ENCODE measurements around the gene HSD17B8. TPM values are rescaled to one million over a fixed set of nuclear protein-coding genes. Genes with fewer than 3 reads are reported as not detected.
"Not testable (repeated sequence)": the region's sequence is repeated elsewhere in the genome, so short reads cannot be mapped to it uniquely, and the experiment has no call there.

The HSD17B8 gene
- total RNA-seq, 1 donor from 2014 or later = 9.7 TPM

DNA sequence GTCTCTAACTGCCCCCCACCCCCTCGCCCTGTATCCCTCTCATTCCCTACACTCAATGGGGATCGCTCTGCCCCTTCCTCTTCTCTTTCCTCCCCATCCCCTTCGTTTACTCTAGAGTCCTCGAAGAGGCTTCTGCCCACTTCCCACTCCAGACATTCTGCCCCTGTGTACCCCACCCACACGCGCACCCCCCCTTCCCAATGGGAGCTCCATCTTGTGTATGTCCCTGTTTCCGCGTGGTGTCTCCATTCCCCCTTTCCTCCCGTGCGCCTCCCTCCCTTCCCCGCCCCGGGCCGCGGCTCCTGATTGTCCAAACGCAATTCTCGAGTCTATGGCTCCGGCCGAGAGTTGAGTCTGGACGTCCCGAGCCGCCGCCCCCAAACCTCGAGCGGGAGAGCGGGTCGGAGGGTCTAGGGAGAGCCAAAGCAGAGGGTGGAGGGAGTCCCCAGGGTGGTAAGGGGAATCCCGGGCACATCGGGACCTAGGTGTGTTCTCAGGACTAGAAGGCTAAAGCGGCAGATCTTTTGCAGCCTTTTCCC is 3.2 kb downstream of the HSD17B8 start:
- DNase-seq = peak; percentile 64

GRCh38 chr6:33208091-33208967 is 3.9 kb downstream of the HSD17B8 start, which contains the start of gene RING1:
Gene RING1 (plus strand): TSS chr6:33208500. CDS start chr6:33208823, 323 bp downstream.
- peak; percentile 85 for DNase-seq

DNA sequence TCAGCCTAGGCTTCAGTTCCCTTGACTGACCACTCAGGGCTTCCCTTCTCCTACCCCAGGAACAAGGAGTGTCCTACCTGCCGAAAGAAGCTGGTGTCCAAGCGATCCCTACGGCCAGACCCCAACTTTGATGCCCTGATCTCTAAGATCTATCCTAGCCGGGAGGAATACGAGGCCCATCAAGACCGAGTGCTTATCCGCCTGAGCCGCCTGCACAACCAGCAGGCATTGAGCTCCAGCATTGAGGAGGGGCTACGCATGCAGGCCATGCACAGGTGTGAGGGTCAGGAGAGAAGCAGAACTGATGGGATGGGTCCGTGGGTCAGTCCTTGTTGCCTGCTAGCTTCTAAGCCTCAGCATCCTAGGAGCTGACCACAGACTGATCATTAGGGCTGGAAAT is 5.4 kb downstream of the HSD17B8 start:
- no peak for DNase-seq

- no peak for DNase-seq
Observed at GRCh38 chr6:33211136-33211535, 6.7 kb downstream of the HSD17B8 start.

DNA sequence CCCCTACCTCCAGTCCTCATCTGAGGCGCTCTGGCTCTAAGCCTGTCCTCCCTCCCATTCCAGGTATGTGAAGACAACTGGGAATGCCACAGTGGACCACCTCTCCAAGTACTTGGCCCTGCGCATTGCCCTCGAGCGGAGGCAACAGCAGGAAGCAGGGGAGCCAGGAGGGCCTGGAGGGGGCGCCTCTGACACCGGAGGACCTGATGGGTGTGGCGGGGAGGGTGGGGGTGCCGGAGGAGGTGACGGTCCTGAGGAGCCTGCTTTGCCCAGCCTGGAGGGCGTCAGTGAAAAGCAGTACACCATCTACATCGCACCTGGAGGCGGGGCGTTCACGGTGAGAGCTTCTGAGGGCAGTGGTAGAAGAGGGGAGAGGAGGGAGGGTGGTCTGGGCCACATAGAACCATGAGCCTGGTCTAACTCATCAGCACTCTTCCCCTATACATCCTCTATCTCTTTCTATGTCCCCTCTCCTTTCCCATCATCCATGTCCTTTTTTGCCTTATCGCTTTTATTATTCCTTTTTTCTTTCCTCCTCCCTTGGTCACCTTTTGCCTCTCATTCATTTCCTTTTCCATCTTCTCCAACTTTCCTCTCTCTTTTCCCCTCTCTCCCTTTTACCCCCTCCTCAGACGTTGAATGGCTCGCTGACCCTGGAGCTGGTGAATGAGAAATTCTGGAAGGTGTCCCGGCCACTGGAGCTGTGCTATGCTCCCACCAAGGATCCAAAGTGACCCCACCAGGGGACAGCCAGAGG is 7.4 kb downstream of the HSD17B8 start:
- no peak for DNase-seq

DNA sequence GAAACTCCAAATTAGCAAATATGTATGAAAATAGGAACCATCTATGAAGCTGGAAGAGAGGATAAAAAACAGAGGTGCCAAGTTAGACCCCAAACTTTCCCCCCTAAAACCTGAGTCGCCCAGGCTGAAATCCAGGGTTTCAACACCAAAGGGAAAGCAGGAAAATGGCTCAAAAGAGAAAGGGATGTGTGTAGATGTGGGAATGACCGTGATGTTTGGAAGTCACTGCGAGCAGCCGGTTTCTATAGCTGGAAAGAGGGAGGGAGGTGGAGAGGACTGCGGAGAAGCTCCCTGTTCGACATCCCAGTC is 8.4 kb downstream of the HSD17B8 start:
- DNase-seq = no peak

GRCh38 chr6:33213166-33213988 is 8.9 kb downstream of the HSD17B8 start:
- DNase-seq = no peak

DNA sequence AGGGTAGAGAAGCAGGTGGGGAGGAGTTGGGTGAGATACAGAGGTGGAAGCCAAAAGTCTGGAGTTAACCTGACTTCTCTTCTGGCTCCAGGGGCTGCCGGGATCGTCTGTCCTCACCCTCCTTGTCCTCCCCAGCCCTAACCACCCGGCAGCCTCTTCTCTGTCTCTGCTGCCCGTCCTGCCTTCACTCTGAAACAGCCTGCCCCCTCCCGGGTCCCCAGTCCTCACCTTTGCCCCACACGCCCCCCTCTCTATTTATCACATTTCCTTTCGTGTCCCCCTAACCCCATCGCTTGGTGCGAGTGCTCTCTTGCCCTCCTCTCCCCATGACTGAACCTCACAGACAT is 9.5 kb downstream of the HSD17B8 start:
- no peak for DNase-seq

- DNase-seq = no peak
Observed at GRCh38 chr6:33215271-33216116, 11.0 kb downstream of the HSD17B8 start.

GRCh38 chr6:33216117-33216649 is 11.7 kb downstream of the HSD17B8 start:
- DNase-seq = no peak

DNA sequence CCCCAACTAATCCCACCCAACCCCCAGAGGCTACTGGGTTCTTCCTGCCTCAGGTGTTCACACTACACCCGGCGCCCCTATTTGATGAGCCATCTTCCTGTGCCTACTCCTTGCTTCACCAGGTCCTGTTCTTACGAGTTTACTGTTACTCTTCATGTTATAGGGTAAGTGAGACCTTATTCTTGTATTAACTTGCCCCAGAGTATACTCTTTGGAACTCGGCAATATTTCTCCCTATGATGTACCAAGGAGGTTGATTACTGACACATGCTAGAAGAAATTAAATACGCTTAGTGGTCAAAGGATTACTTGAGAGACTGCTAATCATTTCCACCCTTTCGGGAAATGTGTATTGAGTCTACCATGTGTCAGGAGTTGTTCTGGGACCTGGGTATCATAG is 12.8 kb downstream of the HSD17B8 start:
- no peak for DNase-seq

GRCh38 chr6:33217681-33218080 is 13.2 kb downstream of the HSD17B8 start:
- DNase-seq = no peak

DNA sequence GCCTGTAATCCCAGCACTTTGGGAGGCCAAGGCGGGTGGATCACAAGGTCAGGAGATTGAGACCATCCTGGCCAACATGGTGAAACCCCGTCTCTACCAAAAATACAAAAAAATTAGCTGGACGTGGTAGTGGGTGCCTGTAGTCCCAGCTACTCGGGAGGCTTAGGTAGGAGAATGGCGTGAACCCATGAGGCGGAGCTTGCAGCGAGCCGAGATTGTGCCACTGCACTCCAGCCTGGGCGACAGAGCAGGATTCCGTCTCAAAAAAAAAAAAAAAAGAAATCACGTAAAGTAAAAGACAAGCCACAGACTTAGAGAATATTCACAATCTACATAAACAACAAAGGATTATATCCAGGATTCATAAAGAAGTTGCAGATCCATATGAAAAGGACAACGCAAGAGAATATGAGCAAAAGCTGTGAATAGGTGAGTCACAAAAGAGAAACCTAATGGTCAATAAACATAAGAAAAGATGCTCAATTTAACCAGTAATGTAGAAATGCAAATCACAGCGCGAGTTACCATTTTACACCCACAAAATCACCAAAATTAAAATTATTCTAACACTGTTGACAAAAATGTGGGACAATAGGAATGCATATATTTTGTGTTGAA is 22.2 kb downstream of the HSD17B8 start:
- not testable (repeated sequence) for DNase-seq

GRCh38 chr6:33235221-33235634 is 30.8 kb downstream of the HSD17B8 start:
- DNase-seq = no peak

- no peak for DNase-seq
Observed at GRCh38 chr6:33236328-33236727, 31.9 kb downstream of the HSD17B8 start.

GRCh38 chr6:33236852-33237251 is 32.4 kb downstream of the HSD17B8 start:
- DNase-seq = no peak

- no peak for DNase-seq
Observed at GRCh38 chr6:33237741-33238140, 33.3 kb downstream of the HSD17B8 start.

DNA sequence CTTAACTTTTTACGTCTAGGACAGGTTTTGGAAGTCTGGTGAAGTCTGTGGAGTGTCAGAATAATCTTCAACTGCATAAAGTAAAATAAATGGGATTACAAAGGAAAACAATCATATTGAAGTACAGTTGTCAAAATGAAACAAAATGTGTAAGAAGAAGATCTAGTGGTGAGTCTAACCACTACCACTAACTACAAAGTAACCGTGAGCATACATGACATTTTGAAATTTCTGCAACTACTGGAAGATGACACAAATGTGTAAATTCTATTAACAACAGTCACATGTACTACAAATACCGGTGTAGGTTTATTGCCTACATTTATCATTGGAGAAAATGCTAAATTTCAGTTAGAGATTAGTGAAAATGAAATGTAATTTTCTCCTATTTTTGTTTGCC is 37.5 kb downstream of the HSD17B8 start:
- DNase-seq = no peak

DNA sequence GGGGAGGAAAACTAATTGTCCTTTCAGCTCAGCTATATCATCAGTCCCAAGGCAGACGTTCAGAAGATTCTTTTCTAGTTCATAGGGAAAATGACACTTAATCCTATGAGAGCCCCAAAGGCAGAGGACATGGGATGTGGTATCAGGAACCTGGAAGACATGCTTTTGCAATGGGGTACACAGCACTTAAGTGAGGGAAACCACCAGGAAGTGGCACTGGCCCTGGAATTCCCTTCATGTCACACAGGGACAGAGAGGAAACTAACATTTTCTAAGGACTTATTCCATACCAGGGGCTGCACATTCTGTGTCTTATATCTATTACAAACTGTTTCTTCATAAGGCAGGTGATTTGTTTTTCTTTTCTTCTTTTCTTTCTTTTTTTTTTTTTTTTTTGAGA is 39.0 kb downstream of the HSD17B8 start:
- no peak for DNase-seq

DNA sequence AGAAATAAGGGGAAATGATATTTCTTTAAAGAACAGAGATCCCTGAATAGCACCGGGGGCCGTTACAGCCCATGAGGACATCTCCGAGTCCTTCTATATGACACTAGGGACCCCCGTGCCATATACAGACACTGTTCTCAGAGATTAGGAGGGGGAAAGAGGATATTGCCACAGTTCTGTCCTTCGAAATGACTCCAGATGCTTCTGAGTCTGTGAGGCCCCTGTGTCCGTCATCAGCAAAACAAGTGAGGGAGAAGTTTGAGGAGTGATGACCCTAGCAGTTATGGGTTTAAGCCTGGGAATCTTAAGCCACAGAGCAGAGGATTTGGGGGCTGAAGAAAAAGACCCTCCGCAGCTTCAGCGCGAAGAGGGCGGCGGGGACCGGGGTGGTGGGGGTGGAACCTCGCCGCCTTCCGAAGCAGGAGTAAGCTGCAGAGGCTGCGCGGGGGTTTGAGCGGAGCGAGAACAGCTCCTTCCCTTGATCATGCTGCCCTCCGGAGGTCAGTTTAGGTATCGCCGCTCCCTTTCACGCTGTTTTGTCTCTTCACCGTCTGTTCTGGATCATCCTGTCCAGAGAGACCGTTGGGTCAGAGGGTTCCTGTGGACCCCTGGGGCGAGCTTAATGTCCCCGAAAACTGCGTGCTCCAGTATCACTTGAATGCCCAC is 43.7 kb downstream of the HSD17B8 start:
- DNase-seq = peak; percentile 92

DNA sequence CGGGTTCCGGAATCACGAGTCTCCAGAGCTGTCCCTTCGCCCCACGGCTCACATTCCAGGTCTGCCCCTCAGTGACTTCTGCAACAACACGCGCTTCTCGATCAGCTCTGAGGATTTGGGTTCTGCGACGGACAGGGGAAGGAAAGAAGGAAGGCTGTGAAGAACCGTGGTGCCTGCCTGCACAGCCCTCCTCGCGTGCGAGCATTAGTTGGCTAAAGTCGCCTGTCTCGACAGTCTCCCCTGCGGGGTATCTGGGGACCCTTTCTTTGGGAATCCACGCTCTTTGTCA is 44.1 kb downstream of the HSD17B8 start:
- DNase-seq = no peak
